HepG2 (cell line): ENCODE measurements around the gene RAMP3. TPM values are rescaled to one million over a fixed set of nuclear protein-coding genes. Genes with fewer than 3 reads are reported as not detected.

Experiments
- ATAC-seq: fragments of 200-7000 bp; cut with Tn5 transposase; 3 replicates; pipeline ENCODE4 v1.9.1; 2020; ENCODE audit warnings: mild to moderate bottlenecking, moderate library complexity
- BruUV-seq: library from RNA; stranded (reverse); fragments of 400-500 nt; replicated peaks from 2 replicates; lab custom pipeline; 2021; lab: Mats Ljungman, UMichigan
- CTCF ChIA-PET: fragments of 300-600 bp; formaldehyde crosslinking; extraction: SDS; loops from one replicate; lab custom pipeline; 2021; ENCODE audit warnings: low total read pairs, inconsistent platforms, low intra/inter-chr PET ratio; lab: Yijun Ruan, JAX
- POLR2A ChIA-PET: fragments of 350-600 bp; sonication (Branson Sonifier 250); formaldehyde crosslinking; loops from one replicate; lab custom pipeline; 2020; ENCODE audit warnings: antibody characterized with exemption, inconsistent platforms; lab: Yijun Ruan, JAX
- DNase-seq: peaks from one replicate; pipeline ENCODE4 v3.0.0-alpha.2; 2015; ENCODE audit warnings: low spot score
- FAIRE-seq: peaks from 3 replicates; lab custom pipeline; 2011; peaks lifted over from hg19 to GRCh38; lab: Jason Lieb, UNC
- H2AFZ ChIP-seq: one replicate; pipeline ENCODE4 v1.6.1; 2011; ENCODE audit warnings: low read length, inconsistent platforms
- H3K27ac ChIP-seq: fragments of 300-600 bp; 3 replicates; pipeline ENCODE4 v1.8.0; 2011; ENCODE audit warnings: mixed run types, mild to moderate bottlenecking, mixed read lengths, low read length, inconsistent platforms; ENCODE audit not compliant: insufficient read depth; ENCODE audit errors: extremely low read length
- H3K27me3 ChIP-seq, 2 experiments: fragments of 200-600 bp in 1 of 2; 2 replicates in 1 of 2; 3 replicates in 1 of 2; pipeline versions ENCODE4 v1.6.0 to v1.8.0; 2011; ENCODE audit warnings: low read length in 2 of 2, mild to moderate bottlenecking in 2 of 2, moderate library complexity in 2 of 2, inconsistent platforms in 1 of 2; ENCODE audit not compliant: insufficient read depth in 2 of 2, control insufficient read depth in 1 of 2
- H3K36me3 ChIP-seq, 2 experiments: fragments of 200-600 bp in 1 of 2; replicated peaks in 1 of 2; 2 replicates in 1 of 2; 3 replicates in 1 of 2; pipeline versions ENCODE4 v1.5.1 to v1.8.0; 2011; ENCODE audit warnings: low read length in 2 of 2, inconsistent platforms in 1 of 2; ENCODE audit not compliant: insufficient read depth in 2 of 2, control insufficient read depth in 1 of 2
- H3K4me1 ChIP-seq: 2 replicates; pipeline ENCODE4 v1.5.1; 2012; ENCODE audit warnings: low read length, inconsistent platforms; ENCODE audit not compliant: insufficient read depth
- H3K4me2 ChIP-seq: 2 replicates; pipeline ENCODE4 v1.6.0; 2011; ENCODE audit warnings: low read depth, low read length, inconsistent platforms
- H3K4me3 ChIP-seq, 3 experiments: fragments of 200-600 bp in 1 of 3; sonication (generic), shearing (Covaris generic) in 1 of 3; replicated peaks in 1 of 3; 2 replicates each; pipeline ENCODE4 v1.5.1; 2011 to 2016; ENCODE audit warnings: low read length in 3 of 3, inconsistent platforms in 2 of 3, low read depth in 2 of 3, mild to moderate bottlenecking in 2 of 3, control low read depth in 1 of 3, mixed read lengths in 1 of 3; ENCODE audit not compliant: insufficient read depth in 1 of 3
- H3K79me2 ChIP-seq: one replicate; pipeline ENCODE4 v1.6.1; 2011; ENCODE audit warnings: low read length, inconsistent platforms; ENCODE audit not compliant: insufficient read depth
- H3K9ac ChIP-seq: 2 replicates; pipeline ENCODE4 v1.6.0; 2011; ENCODE audit warnings: mild to moderate bottlenecking, low read depth, low read length, inconsistent platforms; ENCODE audit not compliant: insufficient read depth
- H3K9me3 ChIP-seq: 2 replicates; pipeline ENCODE4 v1.5.1; 2012; ENCODE audit warnings: mild to moderate bottlenecking, low read length
- H4K20me1 ChIP-seq: 2 replicates; pipeline ENCODE4 v1.6.0; 2011; ENCODE audit warnings: inconsistent platforms, mild to moderate bottlenecking, low read length, moderate library complexity; ENCODE audit not compliant: insufficient read depth
- CEBPB ChIP-seq: IDR thresholded peaks from 2 replicates; pipeline ENCODE4 v1.6.1; 2011; ENCODE audit warnings: low read depth, low read length, improper control_type of control experiment, borderline replicate concordance
- FOXJ3 ChIP-seq: sonication (generic); formaldehyde crosslinking; IDR thresholded peaks from 2 replicates; pipeline ENCODE4 v1.4.0; 2020; ENCODE audit warnings: missing genetic modification reagents, mild to moderate bottlenecking, borderline replicate concordance
- KDM5A ChIP-seq: fragments of 200-600 bp; sonication (generic); IDR thresholded peaks from 2 replicates; pipeline ENCODE4 v1.7.0; 2018; ENCODE audit warnings: antibody characterized with exemption, mild to moderate bottlenecking, low read length, borderline replicate concordance
- ZNF138 ChIP-seq: sonication (generic); formaldehyde crosslinking; IDR thresholded peaks from 2 replicates; pipeline ENCODE4 v1.5.0; 2020; ENCODE audit warnings: mild to moderate bottlenecking, low read depth, missing genetic modification reagents
- ZNF816 ChIP-seq: sonication (generic); formaldehyde crosslinking; IDR thresholded peaks from 2 replicates; pipeline ENCODE4 v1.8.0; 2022; ENCODE audit warnings: missing genetic modification reagents, mild to moderate bottlenecking, borderline replicate concordance
- WGBS: methylation state at CpG from one replicate; pipeline ENCODE4 v1.1.6; 2017; ENCODE audit warnings: low lambda C conversion rate; 5-methylcytosine and 5-hydroxymethylcytosine counted together
- in situ Hi-C: cut with HindIII; loops from 2 replicates; pipeline ENCODE4 v1.10.0; 2017; ENCODE audit warnings: low pct_unique_long_range_greater_than_20kb; ENCODE audit not compliant: extremely low pct_ligation_motif_present
- intact Hi-C: fragments of 100-400 bp; cut with micrococcal nuclease; formaldehyde crosslinking; loops from one replicate; pipeline ENCODE4 v1.10.0; 2022; ENCODE audit not compliant: unreplicated experiment
- polyA plus RNA-seq, 8 experiments: library from polyadenylated mRNA; depleted of rRNA in 3 of 8; stranded (reverse) in 7 of 8; unstranded in 1 of 8; fragments of >200 nt; fragmentation: Illumina TruSeq in 4 of 8; extraction: Trizol in 4 of 8; gene quantifications; 2 replicates each; pipeline versions ENCODE4 v1.2.1 to v1.2.3, GENCODE V29; 2011 to 2016; ENCODE audit warnings: low read depth in 4 of 8, missing spikeins in 1 of 8, mixed read lengths in 1 of 8; ENCODE audit not compliant: insufficient read depth in 1 of 8
- total RNA-seq, 5 experiments: library from RNA; depleted of rRNA; stranded (reverse); fragments of >200 nt; fragmentation: Illumina TruSeq; extraction: Trizol; gene quantifications; 2 replicates each; pipeline ENCODE4 v1.2.3, GENCODE V29; 2016; ENCODE audit warnings: low read depth in 1 of 5
- TF ChIP-seq, protein P1 (sequence below): sonication (generic); formaldehyde crosslinking; IDR thresholded peaks from 2 replicates; pipeline ENCODE4 v1.8.1; 2023; ENCODE audit warnings: mild to moderate bottlenecking, missing genetic modification reagents
- TF ChIP-seq, protein P2 (sequence below): sonication (generic); formaldehyde crosslinking; IDR thresholded peaks from 2 replicates; pipeline ENCODE4 v1.8.0; 2022; ENCODE audit warnings: mild to moderate bottlenecking, missing genetic modification reagents
- TF ChIP-seq, protein P3 (sequence below): sonication (generic); formaldehyde crosslinking; IDR thresholded peaks from 2 replicates; pipeline ENCODE4 v1.4.0; 2020; ENCODE audit warnings: missing genetic modification reagents

The RAMP3 gene
- total and polyA plus RNA-seq, 2 of the 13 experiments (the other 11 are each of a cell fraction or from before 2014, with no cell fraction given): not detected

DNA sequence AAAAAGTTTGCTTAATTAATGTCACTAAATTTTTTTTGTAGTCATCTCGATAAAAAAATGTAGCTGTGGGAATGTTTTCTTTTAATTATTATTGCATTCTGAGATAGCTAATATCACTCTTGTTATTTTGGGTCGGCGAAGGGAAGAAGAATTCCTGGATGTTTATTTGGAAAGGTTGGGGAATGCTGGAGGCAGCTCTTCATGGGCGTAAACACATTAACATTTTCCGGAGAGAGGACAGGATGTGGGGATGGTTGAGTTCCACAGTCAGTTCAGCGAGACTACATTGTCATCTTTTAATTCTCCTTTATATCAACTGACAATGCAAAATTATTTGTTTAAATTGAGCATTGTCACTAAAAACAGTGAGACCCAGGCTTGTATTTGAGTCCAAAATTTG, 72.5 kb downstream of the RAMP3 start:
- DNase-seq: no peak
- in situ Hi-C loops: no loop called here
- H2AFZ ChIP-seq: no peak overlapping the region
- H3K4me3 ChIP-seq: no peak overlapping the region
- H3K79me2 ChIP-seq: no peaks in the 10 kb centered on the region
- TF ChIP-seq, protein P1, sequence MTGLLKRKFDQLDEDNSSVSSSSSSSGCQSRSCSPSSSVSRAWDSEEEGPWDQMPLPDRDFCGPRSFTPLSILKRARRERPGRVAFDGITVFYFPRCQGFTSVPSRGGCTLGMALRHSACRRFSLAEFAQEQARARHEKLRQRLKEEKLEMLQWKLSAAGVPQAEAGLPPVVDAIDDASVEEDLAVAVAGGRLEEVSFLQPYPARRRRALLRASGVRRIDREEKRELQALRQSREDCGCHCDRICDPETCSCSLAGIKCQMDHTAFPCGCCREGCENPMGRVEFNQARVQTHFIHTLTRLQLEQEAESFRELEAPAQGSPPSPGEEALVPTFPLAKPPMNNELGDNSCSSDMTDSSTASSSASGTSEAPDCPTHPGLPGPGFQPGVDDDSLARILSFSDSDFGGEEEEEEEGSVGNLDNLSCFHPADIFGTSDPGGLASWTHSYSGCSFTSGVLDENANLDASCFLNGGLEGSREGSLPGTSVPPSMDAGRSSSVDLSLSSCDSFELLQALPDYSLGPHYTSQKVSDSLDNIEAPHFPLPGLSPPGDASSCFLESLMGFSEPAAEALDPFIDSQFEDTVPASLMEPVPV (CRISPR knock-in tag): no peak
- TF ChIP-seq, all 625 proteins: peak for 0
- Histone ChIP-seq H3K27me3 (peaks cover 2 to 42% of the 10 kb centered on the region in 2 experiments; a peak in 3 of 5 replicates), H4K20me1 (no peaks in the 10 kb centered on the region), H3K9ac (no peak overlapping the region), H3K4me2 (no peak overlapping the region), H3K27ac (no peak overlapping the region), H3K4me1 (no peaks in the 10 kb centered on the region), H3K9me3 (no peaks in the 10 kb centered on the region), H3K36me3 (no peaks in the 10 kb centered on the region)
- FAIRE-seq: no peak
- whole genome bisulfite sequencing: 25% methylated on average over 6 of the region's 6 CpGs
- ChIA-PET CTCF (no interaction called here), POLR2A (no interaction called here)
- no peak for ATAC-seq
- BruUV-seq: no TSS peak
- intact Hi-C loops: no loop called here

DNA sequence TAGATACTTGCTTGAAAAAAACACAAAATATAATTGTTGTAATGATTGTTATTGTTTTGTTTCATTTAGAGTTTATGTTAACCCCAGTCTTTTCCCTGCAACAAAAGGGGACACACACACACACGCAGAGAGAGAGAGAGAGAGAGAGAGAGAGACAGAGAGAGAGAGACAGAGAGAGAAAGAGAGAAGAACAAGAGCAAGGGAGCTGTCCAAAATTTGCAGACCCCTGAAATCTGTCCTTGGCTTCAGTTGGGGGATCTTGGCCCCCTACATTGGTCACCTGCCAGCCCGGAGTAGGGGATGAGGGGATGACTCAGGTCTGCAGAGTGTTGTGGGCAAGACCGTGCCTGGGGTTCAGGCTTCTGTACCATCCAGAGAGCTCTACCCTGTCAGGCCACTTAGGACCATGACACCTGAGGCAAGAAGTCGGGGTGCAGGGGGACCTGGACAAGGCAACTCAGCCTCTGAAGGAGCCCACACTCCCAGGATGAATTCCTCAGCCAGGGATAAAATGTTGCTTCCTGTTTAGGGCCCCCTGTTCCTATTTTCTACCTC, 73.1 kb downstream of the RAMP3 start:
- Histone ChIP-seq H3K27ac (no peak overlapping the region), H3K4me1 (no peaks in the 10 kb centered on the region), H3K36me3 (no peaks in the 10 kb centered on the region), H3K9ac (no peak overlapping the region), H3K4me2 (no peak overlapping the region), H3K4me3 (no peak overlapping the region), H3K79me2 (no peaks in the 10 kb centered on the region), H3K9me3 (no peaks in the 10 kb centered on the region), H2AFZ (no peak overlapping the region), H3K27me3 (peaks cover 2 to 42% of the 10 kb centered on the region in 2 experiments; a peak in 3 of 5 replicates), H4K20me1 (no peaks in the 10 kb centered on the region)
- POLR2A ChIA-PET: no interaction called here
- CTCF ChIA-PET: no interaction called here
- intact Hi-C loops: no loop called here
- FAIRE-seq: no peak
- no peak for ATAC-seq
- no peak for DNase-seq
- in situ Hi-C loops: no loop called here
- 4% methylated on average over 3 of the region's 4 CpGs for WGBS
- BruUV-seq: no TSS peak
- TF ChIP-seq FOXJ3 (no peak), CEBPB (no peak), ZNF138 (CRISPR knock-in tag) (no peak), KDM5A (no peak), ZNF816 (CRISPR knock-in tag) (no peak)
- TF ChIP-seq, protein P2, sequence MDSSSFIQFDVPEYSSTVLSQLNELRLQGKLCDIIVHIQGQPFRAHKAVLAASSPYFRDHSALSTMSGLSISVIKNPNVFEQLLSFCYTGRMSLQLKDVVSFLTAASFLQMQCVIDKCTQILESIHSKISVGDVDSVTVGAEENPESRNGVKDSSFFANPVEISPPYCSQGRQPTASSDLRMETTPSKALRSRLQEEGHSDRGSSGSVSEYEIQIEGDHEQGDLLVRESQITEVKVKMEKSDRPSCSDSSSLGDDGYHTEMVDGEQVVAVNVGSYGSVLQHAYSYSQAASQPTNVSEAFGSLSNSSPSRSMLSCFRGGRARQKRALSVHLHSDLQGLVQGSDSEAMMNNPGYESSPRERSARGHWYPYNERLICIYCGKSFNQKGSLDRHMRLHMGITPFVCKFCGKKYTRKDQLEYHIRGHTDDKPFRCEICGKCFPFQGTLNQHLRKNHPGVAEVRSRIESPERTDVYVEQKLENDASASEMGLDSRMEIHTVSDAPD (CRISPR knock-in tag): no peak
- TF ChIP-seq, protein P3, sequence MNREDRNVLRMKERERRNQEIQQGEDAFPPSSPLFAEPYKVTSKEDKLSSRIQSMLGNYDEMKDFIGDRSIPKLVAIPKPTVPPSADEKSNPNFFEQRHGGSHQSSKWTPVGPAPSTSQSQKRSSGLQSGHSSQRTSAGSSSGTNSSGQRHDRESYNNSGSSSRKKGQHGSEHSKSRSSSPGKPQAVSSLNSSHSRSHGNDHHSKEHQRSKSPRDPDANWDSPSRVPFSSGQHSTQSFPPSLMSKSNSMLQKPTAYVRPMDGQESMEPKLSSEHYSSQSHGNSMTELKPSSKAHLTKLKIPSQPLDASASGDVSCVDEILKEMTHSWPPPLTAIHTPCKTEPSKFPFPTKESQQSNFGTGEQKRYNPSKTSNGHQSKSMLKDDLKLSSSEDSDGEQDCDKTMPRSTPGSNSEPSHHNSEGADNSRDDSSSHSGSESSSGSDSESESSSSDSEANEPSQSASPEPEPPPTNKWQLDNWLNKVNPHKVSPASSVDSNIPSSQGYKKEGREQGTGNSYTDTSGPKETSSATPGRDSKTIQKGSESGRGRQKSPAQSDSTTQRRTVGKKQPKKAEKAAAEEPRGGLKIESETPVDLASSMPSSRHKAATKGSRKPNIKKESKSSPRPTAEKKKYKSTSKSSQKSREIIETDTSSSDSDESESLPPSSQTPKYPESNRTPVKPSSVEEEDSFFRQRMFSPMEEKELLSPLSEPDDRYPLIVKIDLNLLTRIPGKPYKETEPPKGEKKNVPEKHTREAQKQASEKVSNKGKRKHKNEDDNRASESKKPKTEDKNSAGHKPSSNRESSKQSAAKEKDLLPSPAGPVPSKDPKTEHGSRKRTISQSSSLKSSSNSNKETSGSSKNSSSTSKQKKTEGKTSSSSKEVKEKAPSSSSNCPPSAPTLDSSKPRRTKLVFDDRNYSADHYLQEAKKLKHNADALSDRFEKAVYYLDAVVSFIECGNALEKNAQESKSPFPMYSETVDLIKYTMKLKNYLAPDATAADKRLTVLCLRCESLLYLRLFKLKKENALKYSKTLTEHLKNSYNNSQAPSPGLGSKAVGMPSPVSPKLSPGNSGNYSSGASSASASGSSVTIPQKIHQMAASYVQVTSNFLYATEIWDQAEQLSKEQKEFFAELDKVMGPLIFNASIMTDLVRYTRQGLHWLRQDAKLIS: no peak
